ENCODE data around the gene BRPF1. TPM values are rescaled to one million over a fixed set of nuclear protein-coding genes. Genes with fewer than 3 reads are reported as not detected.

BRPF1 gene
- total RNA-seq, 2 donors from 2014 or later = 16.4 to 21.0 TPM

GRCh38 chr3:9696480-9697220, 34.9 kb upstream of the BRPF1 start:
- Histone ChIP-seq H3K4me3 (no peak overlapping the region), H3K27ac (no peak overlapping the region), H3K27me3 (replicated peaks; ENCODE audit: insufficient read depth) (no peaks in the 10 kb centered on the region), H3K36me3 (peaks cover 65% of the 10 kb centered on the region), H3K9me3 (no peaks in the 10 kb centered on the region), H3K4me1 (ENCODE audit: control insufficient read depth in 1 of 2, low read depth in 2 of 2) (no peaks in the 10 kb centered on the region)
- no peak for DNase-seq (ENCODE audit: low spot score)
- TF ChIP-seq CTCF (IDR thresholded peaks at IDR 0.05) = no peak
- ATAC-seq (ENCODE audit: insufficient number of reproducible peaks, low FRiP score, low read depth) = no peak

GRCh38 chr3:9697892-9698291, 33.6 kb upstream of the BRPF1 start:
- DNase-seq (ENCODE audit: low spot score) (no peak), ATAC-seq (ENCODE audit: insufficient number of reproducible peaks, low FRiP score, low read depth) (no peak)
- TF ChIP-seq CTCF (IDR thresholded peaks at IDR 0.05) = no peak
- H3K27me3 ChIP-seq (replicated peaks; ENCODE audit: insufficient read depth) = no peaks in the 10 kb centered on the region
- H3K36me3 ChIP-seq = peaks cover 52% of the 10 kb centered on the region
- H3K9me3 ChIP-seq = no peaks in the 10 kb centered on the region
- H3K4me3 ChIP-seq = no peak overlapping the region
- H3K27ac ChIP-seq = no peak overlapping the region
- H3K4me1 ChIP-seq (ENCODE audit: control insufficient read depth in 1 of 2, low read depth in 2 of 2) = no peaks in the 10 kb centered on the region

GRCh38 chr3:9698293-9698692, 33.2 kb upstream of the BRPF1 start:
- H3K27ac ChIP-seq = no peak overlapping the region
- DNase-seq (ENCODE audit: low spot score) = no peak
- peaks cover 0 to under 1% of the 10 kb centered on the region in 2 donors for H3K4me1 ChIP-seq (ENCODE audit: control insufficient read depth in 1 of 2, low read depth in 2 of 2)
- H3K9me3 ChIP-seq = no peaks in the 10 kb centered on the region
- H3K27me3 ChIP-seq (replicated peaks; ENCODE audit: insufficient read depth) = no peaks in the 10 kb centered on the region
- no peak for ATAC-seq (ENCODE audit: insufficient number of reproducible peaks, low FRiP score, low read depth)
- peaks cover 48% of the 10 kb centered on the region for H3K36me3 ChIP-seq
- H3K4me3 ChIP-seq = no peak overlapping the region
- TF ChIP-seq CTCF (IDR thresholded peaks at IDR 0.05) = no peak

- H3K36me3 ChIP-seq = peaks cover 38% of the 10 kb centered on the region
- no peak for DNase-seq (ENCODE audit: low spot score)
Observed at GRCh38 chr3:9700536-9700935, 31.0 kb upstream of the BRPF1 start.

GRCh38 chr3:9701006-9701405, 30.5 kb upstream of the BRPF1 start:
- TF ChIP-seq CTCF (IDR thresholded peaks at IDR 0.05) = no peak
- ATAC-seq (ENCODE audit: insufficient number of reproducible peaks, low FRiP score, low read depth) (no peak), DNase-seq (ENCODE audit: low spot score) (no peak)
- peaks cover 13 to 18% of the 10 kb centered on the region in 2 donors for H3K4me1 ChIP-seq (ENCODE audit: control insufficient read depth in 1 of 2, low read depth in 2 of 2)
- no peaks in the 10 kb centered on the region for H3K9me3 ChIP-seq
- no peak overlapping the region for H3K4me3 ChIP-seq
- no peaks in the 10 kb centered on the region for H3K27me3 ChIP-seq (replicated peaks; ENCODE audit: insufficient read depth)
- peaks cover 38% of the 10 kb centered on the region for H3K36me3 ChIP-seq
- H3K27ac ChIP-seq = no peak overlapping the region

More at GRCh38 chr3:9700536-9700935, 31.0 kb upstream of the BRPF1 start:
- Histone ChIP-seq H3K9me3 (no peaks in the 10 kb centered on the region), H3K27ac (no peak overlapping the region), H3K4me3 (no peak overlapping the region), H3K27me3 (replicated peaks; ENCODE audit: insufficient read depth) (no peaks in the 10 kb centered on the region), H3K4me1 (ENCODE audit: control insufficient read depth in 1 of 2, low read depth in 2 of 2) (peaks cover 13 to 18% of the 10 kb centered on the region in 2 donors)
- no peak for ATAC-seq (ENCODE audit: insufficient number of reproducible peaks, low FRiP score, low read depth)
- no peak for TF ChIP-seq CTCF (IDR thresholded peaks at IDR 0.05)

Measured in thoracic aorta (tissue), 2 donors.